GM08714 (cell line): ENCODE data around the gene UBA3.

Experiments
- H3K4me3 ChIP-seq: fragments of 200-500 bp; sonication (Bioruptor generic); 2 replicates; pipeline ENCODE4 v1.5.1; 2014; ENCODE audit warnings: mild to moderate bottlenecking, low read length, inconsistent platforms
- ZNF274 ChIP-seq: IDR thresholded peaks from 2 replicates; pipeline ENCODE4 v1.6.1; 2012; ENCODE audit warnings: mild to moderate bottlenecking, low read depth, low read length

Gene UBA3

GRCh38 chr3:69065318-69065964 lies 14.7 kb downstream of the UBA3 start:
- H3K4me3 ChIP-seq = no peak overlapping the region
- no peak for TF ChIP-seq ZNF274

GRCh38 chr3:69063636-69064035 lies 16.5 kb downstream of the UBA3 start:
- no peak for TF ChIP-seq ZNF274
- no peak overlapping the region for H3K4me3 ChIP-seq

- no peak for TF ChIP-seq ZNF274
- H3K4me3 ChIP-seq = no peak overlapping the region
Observed at GRCh38 chr3:69059688-69060087, 20.5 kb downstream of the UBA3 start.

GRCh38 chr3:69058947-69059224 lies 21.3 kb downstream of the UBA3 start:
- TF ChIP-seq ZNF274 = no peak
- H3K4me3 ChIP-seq = no peak overlapping the region

- TF ChIP-seq ZNF274 = no peak
Observed at GRCh38 chr3:69058180-69058946, 21.8 kb downstream of the UBA3 start.

GRCh38 chr3:69052472-69052898 lies 27.7 kb downstream of the UBA3 start:
- peak overlapping the region; percentile 30; the same call in 1 of the 2 replicates for H3K4me3 ChIP-seq
- TF ChIP-seq ZNF274 = no peak

More at GRCh38 chr3:69058180-69058946, 21.8 kb downstream of the UBA3 start:
- H3K4me3 ChIP-seq = no peak overlapping the region; the same call in 1 of the 2 replicates

- H3K4me3 ChIP-seq = peak within 1 kb of the TSS; percentile 80
- no peak for TF ChIP-seq ZNF274
Observed at GRCh38 chr3:69051756-69052471, 28.3 kb downstream of the UBA3 start, which contains the start of gene TMF1. TMF1 (minus strand) TSS chr3:69052333; CDS start chr3:69052086, 247 bp downstream.

- no peak for TF ChIP-seq ZNF274
- H3K4me3 ChIP-seq = no peak overlapping the region
Observed at GRCh38 chr3:69048990-69049389, 31.2 kb downstream of the UBA3 start.

- H3K4me3 ChIP-seq = no peak overlapping the region
- no peak for TF ChIP-seq ZNF274
Observed at GRCh38 chr3:69044608-69045007, 35.6 kb downstream of the UBA3 start.

- no peak overlapping the region for H3K4me3 ChIP-seq
Observed at GRCh38 chr3:69033470-69033869, 46.7 kb downstream of the UBA3 start.

GRCh38 chr3:69032737-69033136 lies 47.4 kb downstream of the UBA3 start:
- no peak overlapping the region for H3K4me3 ChIP-seq
- no peak for TF ChIP-seq ZNF274

More at GRCh38 chr3:69033470-69033869, 46.7 kb downstream of the UBA3 start:
- TF ChIP-seq ZNF274 = no peak

GRCh38 chr3:69032142-69032541 lies 48.0 kb downstream of the UBA3 start:
- H3K4me3 ChIP-seq = no peak overlapping the region
- TF ChIP-seq ZNF274 = no peak

GRCh38 chr3:69031635-69032034 lies 48.5 kb downstream of the UBA3 start:
- TF ChIP-seq ZNF274 = no peak
- H3K4me3 ChIP-seq = no peak overlapping the region

- no peak for TF ChIP-seq ZNF274
- no peak overlapping the region for H3K4me3 ChIP-seq
Observed at GRCh38 chr3:69020857-69021256, 59.3 kb downstream of the UBA3 start.

- H3K4me3 ChIP-seq = no peak overlapping the region
- TF ChIP-seq ZNF274 = no peak
Observed at GRCh38 chr3:69020424-69020823, 59.7 kb downstream of the UBA3 start.
